Measurements from ENCODE around the gene IQCN. TPM values are rescaled to one million over a fixed set of nuclear protein-coding genes. Genes with fewer than 3 reads are reported as not detected.

The IQCN gene
- polyA plus RNA-seq, 3 donors: 1.3 to 11.2 (median 1.7) TPM

- WGBS, 3 donors: 94% methylated on average over 13 of the region's 13 CpGs
- no peak overlapping the region for H3K27ac ChIP-seq (ENCODE audit: low read depth, low read length)
Measured at GRCh38 chr19:18273561-18274218, 562 bp downstream of the IQCN start.

GRCh38 chr19:18271433-18271841 is 2.8 kb downstream of the IQCN start:
- WGBS, 3 donors: 53 to 66% (median 63%) methylated on average over 6 of the region's 6 CpGs
- no peak overlapping the region for H3K27ac ChIP-seq (ENCODE audit: low read depth, low read length)

- WGBS, 3 donors: 89 to 93% (median 90%) methylated on average over 8 to 9 of the region's 9 CpGs
- H3K27ac ChIP-seq (ENCODE audit: low read depth, low read length): no peak overlapping the region
Measured at GRCh38 chr19:18270326-18270725, 3.9 kb downstream of the IQCN start.

- 62 to 90% (median 75%) methylated on average over 2 of the region's 2 CpGs for WGBS, 3 donors
- H3K27ac ChIP-seq (ENCODE audit: low read depth, low read length): no peak overlapping the region
Measured at GRCh38 chr19:18269070-18269723, 5.1 kb downstream of the IQCN start.

- H3K27ac ChIP-seq (ENCODE audit: low read depth, low read length): no peak overlapping the region
- 92 to 93% (median 92%) methylated on average over 42 of the region's 42 CpGs for WGBS, 3 donors
Measured at GRCh38 chr19:18266771-18267686, 7.2 kb downstream of the IQCN start.

GRCh38 chr19:18265582-18265981 is 8.7 kb downstream of the IQCN start:
- no peak overlapping the region for H3K27ac ChIP-seq (ENCODE audit: low read depth, low read length)
- WGBS, 3 donors: 90 to 94% (median 92%) methylated on average over 7 of the region's 7 CpGs

GRCh38 chr19:18264971-18265540 is 9.2 kb downstream of the IQCN start:
- H3K27ac ChIP-seq (ENCODE audit: low read depth, low read length): no peak overlapping the region
- WGBS, 3 donors: 93 to 95% (median 94%) methylated on average over 22 to 23 of the region's 23 CpGs

- 82 to 92% (median 90%) methylated on average over 22 to 23 of the region's 23 CpGs for WGBS, 3 donors
Measured at GRCh38 chr19:18264137-18264854, 10.0 kb downstream of the IQCN start.

GRCh38 chr19:18263324-18264136 is 10.7 kb downstream of the IQCN start:
- H3K27ac ChIP-seq (ENCODE audit: low read depth, low read length): no peak overlapping the region
- WGBS, 3 donors: 84 to 88% (median 85%) methylated on average over 16 of the region's 16 CpGs

More at GRCh38 chr19:18264137-18264854, 10.0 kb downstream of the IQCN start:
- no peak overlapping the region for H3K27ac ChIP-seq (ENCODE audit: low read depth, low read length)

- H3K27ac ChIP-seq (ENCODE audit: low read depth, low read length): no peak overlapping the region
- 92 to 94% (median 93%) methylated on average over 10 of the region's 10 CpGs for WGBS, 3 donors
Measured at GRCh38 chr19:18262917-18263316, 11.3 kb downstream of the IQCN start.

GRCh38 chr19:18262144-18262543 is 12.1 kb downstream of the IQCN start:
- no peak overlapping the region for H3K27ac ChIP-seq (ENCODE audit: low read depth, low read length)

GRCh38 chr19:18261474-18261873 is 12.8 kb downstream of the IQCN start:
- H3K27ac ChIP-seq (ENCODE audit: low read depth, low read length): no peak overlapping the region
- 90 to 94% (median 92%) methylated on average over 2 of the region's 2 CpGs for WGBS, 3 donors

- no peak overlapping the region for H3K27ac ChIP-seq (ENCODE audit: low read depth, low read length)
- WGBS, 3 donors: 81 to 92% (median 90%) methylated on average over 4 of the region's 4 CpGs
Measured at GRCh38 chr19:18259893-18260292, 14.4 kb downstream of the IQCN start.

- no peak overlapping the region for H3K27ac ChIP-seq (ENCODE audit: low read depth, low read length)
- whole genome bisulfite sequencing, 3 donors: 90 to 93% (median 91%) methylated on average over 54 to 55 of the region's 55 CpGs
Measured at GRCh38 chr19:18257503-18258470, 16.5 kb downstream of the IQCN start.

- no peak overlapping the region for H3K27ac ChIP-seq (ENCODE audit: low read depth, low read length)
- WGBS, 3 donors: 13 to 15% (median 14%) methylated on average over 20 to 24 of the region's 24 CpGs
Measured at GRCh38 chr19:18254546-18255503, 19.4 kb downstream of the IQCN start.
